Measurements from ENCODE around the gene RD3L.
"Not testable (repeated sequence)": the region's sequence is repeated elsewhere in the genome, so short reads cannot be mapped to it uniquely, and the experiment has no call there.

RD3L gene

GRCh38 chr14:103928011-103928890 lies 14.1 kb downstream of the RD3L start, which contains the start of gene TDRD9:
TDRD9 (plus strand) TSS chr14:103928456; CDS start chr14:103928510, 54 bp downstream.
- DNase-seq = no peak

- DNase-seq = no peak
Measured at GRCh38 chr14:103927566-103927965, 14.8 kb downstream of the RD3L start.

GRCh38 chr14:103925316-103925715 lies 17.0 kb downstream of the RD3L start:
- DNase-seq = no peak

GRCh38 chr14:103923863-103924262 lies 18.5 kb downstream of the RD3L start:
- DNase-seq = no peak

- not testable (repeated sequence) for DNase-seq
Measured at GRCh38 chr14:103921855-103922200, 20.5 kb downstream of the RD3L start.

GRCh38 chr14:103920981-103921854 lies 21.1 kb downstream of the RD3L start:
- peak; percentile 40 to 96 (median 86) for DNase-seq

- peak in 2 of 51 donors; percentile 8 to 36 for DNase-seq
Measured at GRCh38 chr14:103916636-103917262, 25.6 kb downstream of the RD3L start.

GRCh38 chr14:103915616-103916015 lies 26.7 kb downstream of the RD3L start:
- DNase-seq = no peak

- no peak for DNase-seq
Measured at GRCh38 chr14:103910984-103911383, 31.3 kb downstream of the RD3L start.

GRCh38 chr14:103910262-103910935 lies 31.9 kb downstream of the RD3L start:
- DNase-seq = peak in 39 of 51 donors; percentile 8 to 82 (median 41)

- DNase-seq = no peak
Measured at GRCh38 chr14:103909531-103910261, 32.6 kb downstream of the RD3L start.

GRCh38 chr14:103908580-103908979 lies 33.7 kb downstream of the RD3L start:
- no peak for DNase-seq

GRCh38 chr14:103905842-103906456 lies 36.4 kb downstream of the RD3L start:
- DNase-seq = no peak

- no peak for DNase-seq
Measured at GRCh38 chr14:103904493-103905107, 37.7 kb downstream of the RD3L start.

GRCh38 chr14:103899833-103900232 lies 42.5 kb downstream of the RD3L start:
- DNase-seq = no peak

- no peak for DNase-seq
Measured at GRCh38 chr14:103899316-103899715, 43.0 kb downstream of the RD3L start.

GRCh38 chr14:103898711-103899110 lies 43.6 kb downstream of the RD3L start:
- DNase-seq = no peak

- no peak for DNase-seq
Measured at GRCh38 chr14:103898204-103898603, 44.1 kb downstream of the RD3L start.

Measured in hypothalamus (tissue), 51 donors.